Endothelial cell of umbilical vein (primary cell): ENCODE measurements around the gene HCN2. TPM values are rescaled to one million over a fixed set of nuclear protein-coding genes. Genes with fewer than 3 reads are reported as not detected.

ENCODE experiments used
- BruUV-seq: library from RNA; stranded (reverse); fragments of 400-500 nt; replicated peaks from 2 replicates; lab custom pipeline; 2021; lab: Mats Ljungman, UMichigan
- CTCF ChIA-PET: fragments of 300-600, 350-600 bp; sonication (Branson Sonifier 250); formaldehyde crosslinking; loops from one replicate; lab custom pipeline; 2021; ENCODE audit warnings: antibody characterized with exemption, inconsistent platforms; lab: Charles Lee
- POLR2A ChIA-PET: fragments of 300-600, 350-600 bp; sonication (Branson Sonifier 250); formaldehyde crosslinking; loops from one replicate; lab custom pipeline; 2021; ENCODE audit warnings: antibody characterized with exemption, inconsistent platforms; lab: Charles Lee
- DNase-seq: peaks from one replicate; pipeline ENCODE4 v3.0.0-alpha.2; 2011; ENCODE audit warnings: low read depth, low spot score
- FAIRE-seq: peaks from 2 replicates; lab custom pipeline; 2011; peaks lifted over from hg19 to GRCh38; lab: Jason Lieb, UNC
- H2AFZ ChIP-seq: 2 replicates; pipeline ENCODE4 v1.6.0; 2012; ENCODE audit warnings: low read depth, low read length, control low read depth, inconsistent platforms
- H3K27ac ChIP-seq: 2 replicates; pipeline ENCODE4 v1.5.1; 2011; ENCODE audit warnings: low read depth, mild to moderate bottlenecking, control low read depth, low read length, moderate library complexity; ENCODE audit not compliant: insufficient read depth
- H3K27me3 ChIP-seq, 2 experiments: 2 replicates each; pipeline versions ENCODE4 v1.6.0 to v1.6.1; 2011; ENCODE audit warnings: low read length in 2 of 2, mixed read lengths in 1 of 2; ENCODE audit not compliant: control insufficient read depth in 2 of 2, insufficient read depth in 2 of 2
- H3K36me3 ChIP-seq, 2 experiments: 2 replicates in 1 of 2; 3 replicates in 1 of 2; pipeline ENCODE4 v1.5.1; 2011; ENCODE audit warnings: low read length in 2 of 2, mild to moderate bottlenecking in 1 of 2, moderate library complexity in 1 of 2; ENCODE audit not compliant: control insufficient read depth in 2 of 2, insufficient read depth in 2 of 2; ENCODE audit errors: extremely low read depth in 1 of 2
- H3K4me1 ChIP-seq: 3 replicates; pipeline ENCODE4 v1.5.1; 2011; ENCODE audit warnings: mild to moderate bottlenecking, low read length; ENCODE audit not compliant: control insufficient read depth, insufficient read depth; ENCODE audit errors: extremely low read depth
- H3K4me2 ChIP-seq: 2 replicates; pipeline ENCODE4 v1.6.1; 2011; ENCODE audit warnings: low read length, control low read depth, mixed read lengths; ENCODE audit not compliant: insufficient read depth
- H3K4me3 ChIP-seq, 3 experiments: fragments of 200-600 bp in 1 of 3; sonication (generic), shearing (Covaris generic) in 1 of 3; replicated peaks in 1 of 3; 2 replicates each; pipeline ENCODE4 v1.5.1; 2011 to 2016; ENCODE audit warnings: control low read depth in 3 of 3, low read length in 3 of 3, mild to moderate bottlenecking in 2 of 3, inconsistent platforms in 1 of 3, low read depth in 1 of 3, moderate library complexity in 1 of 3; ENCODE audit not compliant: insufficient read depth in 1 of 3
- H3K79me2 ChIP-seq: 2 replicates; pipeline ENCODE4 v1.6.0; 2012; ENCODE audit warnings: low read length, inconsistent platforms; ENCODE audit not compliant: control insufficient read depth, insufficient read depth
- H3K9ac ChIP-seq: replicated peaks from 2 replicates; pipeline ENCODE3; 2011; ENCODE audit warnings: low read length, control low read depth; ENCODE audit not compliant: insufficient read depth; ENCODE audit errors: extremely low read depth
- H3K9me1 ChIP-seq: replicated peaks from 3 replicates; pipeline ENCODE4 v1.6.0; 2011; ENCODE audit warnings: mild to moderate bottlenecking, low read length; ENCODE audit not compliant: control insufficient read depth, insufficient read depth; ENCODE audit errors: extremely low read depth
- H3K9me3 ChIP-seq: replicated peaks from 2 replicates; pipeline ENCODE4 v1.5.1; 2012; ENCODE audit warnings: low read length, inconsistent platforms; ENCODE audit not compliant: control insufficient read depth, insufficient read depth
- H4K20me1 ChIP-seq: replicated peaks from 2 replicates; pipeline ENCODE3; 2011; ENCODE audit warnings: mild to moderate bottlenecking, low read length; ENCODE audit not compliant: control insufficient read depth, insufficient read depth; ENCODE audit errors: extremely low read depth
- EZH2 ChIP-seq: IDR thresholded peaks from 2 replicates; pipeline ENCODE4 v1.6.1; 2012; ENCODE audit warnings: borderline replicate concordance, low read depth, mild to moderate bottlenecking, moderate library complexity, low read length, inconsistent platforms; ENCODE audit not compliant: severe bottlenecking
- FOS ChIP-seq: IDR thresholded peaks from 2 replicates; pipeline ENCODE4 v1.6.1; 2011; ENCODE audit warnings: mild to moderate bottlenecking, low read length, moderate library complexity, borderline replicate concordance; ENCODE audit not compliant: insufficient read depth
- GATA2 ChIP-seq: IDR thresholded peaks from 2 replicates; pipeline ENCODE4 v1.7.0; 2011; ENCODE audit warnings: low read depth, mild to moderate bottlenecking, moderate library complexity, mixed read lengths, low read length; ENCODE audit not compliant: insufficient read length, insufficient read depth
- JUN ChIP-seq: IDR thresholded peaks from 2 replicates; pipeline ENCODE4 v1.6.1; 2011; ENCODE audit warnings: borderline replicate concordance, low read depth; ENCODE audit not compliant: insufficient read length, insufficient read depth
- MYC ChIP-seq: IDR thresholded peaks from one replicate; pipeline ENCODE4 v1.6.1; 2011; ENCODE audit warnings: mild to moderate bottlenecking, low read depth, low read length
- POLR2A ChIP-seq: IDR thresholded peaks from 2 replicates; pipeline ENCODE4 v1.6.1; 2012; ENCODE audit warnings: low read depth, mild to moderate bottlenecking, control low read depth, low read length
- POLR2AphosphoS5 ChIP-seq: IDR thresholded peaks from 2 replicates; pipeline ENCODE4 v1.6.1; 2012; ENCODE audit warnings: low read depth, mild to moderate bottlenecking, control low read depth, low read length, moderate library complexity; ENCODE audit not compliant: insufficient read depth
- dilution Hi-C: fragments of 300-500 bp; cut with MboI; formaldehyde crosslinking; loops from one replicate; pipeline ENCODE4 v1.15.0; 2019; ENCODE audit warnings: low sequenced_read_pairs; ENCODE audit not compliant: extremely low pct_ligation_motif_present
- intact Hi-C: fragments of 100-400 bp; cut with micrococcal nuclease; formaldehyde crosslinking; loops from one replicate; pipeline ENCODE4 v1.10.0; 2022
- polyA plus RNA-seq, 4 experiments: library from polyadenylated mRNA; depleted of rRNA in 3 of 4; stranded (reverse) in 3 of 4; unstranded in 1 of 4; fragments of >200 nt; gene quantifications; 2 replicates each; pipeline versions ENCODE4 v1.2.1 to v1.2.3, GENCODE V29; 2011 to 2012; ENCODE audit warnings: missing spikeins in 1 of 4
- total RNA-seq: library from RNA; stranded (reverse); gene quantifications from 2 replicates; pipeline ENCODE4 v1.2.3, GENCODE V29; 2021
- TF ChIP-seq, protein P1 (sequence below), 2 donors: IDR thresholded peaks; 1 replicate in 1 of 2; 2 replicates in 1 of 2; pipeline ENCODE4 v1.5.1; 2011; ENCODE audit warnings: low read length in 2 of 2, mild to moderate bottlenecking in 2 of 2, moderate library complexity in 2 of 2, control low read depth in 1 of 2, inconsistent platforms in 1 of 2, low read depth in 1 of 2; ENCODE audit not compliant: insufficient read depth in 1 of 2; ENCODE audit errors: extremely low read depth in 1 of 2
- TF ChIP-seq, protein P2 (sequence below): IDR thresholded peaks from 2 replicates; pipeline ENCODE4 v1.6.1; 2011; ENCODE audit not compliant: insufficient read depth, insufficient read length

The HCN2 gene
- total and polyA plus RNA-seq, 2 donors (not counting 3 experiments of a cell fraction or from before 2014, with no cell fraction given), result 0.18 to 0.53 TPM

DNA sequence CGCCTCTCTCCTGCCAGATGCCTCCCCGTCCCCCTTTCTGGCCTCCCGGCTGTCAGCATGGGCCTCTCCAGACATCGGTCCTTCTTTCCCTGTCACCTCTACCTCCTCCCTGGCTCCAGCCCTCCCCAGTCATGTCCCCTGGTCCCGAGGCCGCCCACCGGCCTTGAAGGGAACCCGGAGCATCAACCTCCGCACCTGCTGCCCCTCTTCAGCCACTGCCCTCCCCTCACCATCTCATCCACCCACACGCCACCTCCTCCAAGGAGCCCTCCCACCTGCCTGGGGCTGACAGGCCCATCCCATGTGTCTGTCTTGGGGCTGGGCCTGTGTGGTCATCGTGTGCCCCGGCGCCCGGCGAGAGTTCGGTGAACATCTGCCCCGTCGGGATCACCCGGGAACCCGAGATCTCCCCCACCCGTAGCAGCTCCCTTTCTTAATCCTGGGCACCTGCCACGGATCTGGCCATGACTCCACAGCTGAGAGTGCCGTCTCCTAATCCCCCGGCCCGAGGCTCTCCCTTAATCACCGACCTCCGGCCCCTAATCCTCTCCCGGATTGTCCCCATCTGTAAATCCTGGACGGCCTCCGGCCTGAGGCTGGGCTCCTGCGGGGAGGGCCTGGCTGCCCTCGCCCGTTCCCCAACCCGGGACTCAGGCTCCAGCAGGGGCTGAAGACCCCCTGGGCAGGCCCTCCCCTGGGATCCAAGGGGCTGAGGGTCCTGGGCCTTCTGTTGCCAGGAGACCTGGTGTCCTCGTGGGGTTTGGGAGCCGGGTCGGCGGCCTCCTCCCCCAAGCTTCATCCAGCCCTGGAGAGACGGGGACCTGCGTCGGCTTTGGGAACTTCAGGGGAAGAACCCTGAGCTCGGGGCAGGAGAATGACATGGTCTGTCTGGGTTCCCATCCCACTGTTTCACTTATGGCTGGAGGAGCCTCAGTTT lies 5.9 kb downstream of the HCN2 start:
- ChIA-PET CTCF (interaction anchor here (1.4 kb wide), 1 partner anchor 12 kb away, joined by 6 read pairs; no protein-coding TSS in a partner anchor), POLR2A (no interaction called here)
- Histone ChIP-seq H3K79me2 (no peaks in the 10 kb centered on the region), H3K27ac (no peak overlapping the region), H3K4me2 (no peak overlapping the region), H3K36me3 (no peaks in the 10 kb centered on the region), H3K4me1 (no peaks in the 10 kb centered on the region), H3K9me1 (no peaks in the 10 kb centered on the region), H4K20me1 (no peaks in the 10 kb centered on the region), H3K4me3 (no peak overlapping the region), H2AFZ (no peak overlapping the region), H3K9me3 (no peaks in the 10 kb centered on the region), H3K9ac (no peak overlapping the region), H3K27me3 (peaks cover 2 to 5% of the 10 kb centered on the region in 2 experiments)
- TF ChIP-seq FOS (no peak), JUN (no peak), GATA2 (no peak), EZH2 (no peak), POLR2A (no peak), MYC (no peak), POLR2AphosphoS5 (no peak)
- TF ChIP-seq, protein P1, sequence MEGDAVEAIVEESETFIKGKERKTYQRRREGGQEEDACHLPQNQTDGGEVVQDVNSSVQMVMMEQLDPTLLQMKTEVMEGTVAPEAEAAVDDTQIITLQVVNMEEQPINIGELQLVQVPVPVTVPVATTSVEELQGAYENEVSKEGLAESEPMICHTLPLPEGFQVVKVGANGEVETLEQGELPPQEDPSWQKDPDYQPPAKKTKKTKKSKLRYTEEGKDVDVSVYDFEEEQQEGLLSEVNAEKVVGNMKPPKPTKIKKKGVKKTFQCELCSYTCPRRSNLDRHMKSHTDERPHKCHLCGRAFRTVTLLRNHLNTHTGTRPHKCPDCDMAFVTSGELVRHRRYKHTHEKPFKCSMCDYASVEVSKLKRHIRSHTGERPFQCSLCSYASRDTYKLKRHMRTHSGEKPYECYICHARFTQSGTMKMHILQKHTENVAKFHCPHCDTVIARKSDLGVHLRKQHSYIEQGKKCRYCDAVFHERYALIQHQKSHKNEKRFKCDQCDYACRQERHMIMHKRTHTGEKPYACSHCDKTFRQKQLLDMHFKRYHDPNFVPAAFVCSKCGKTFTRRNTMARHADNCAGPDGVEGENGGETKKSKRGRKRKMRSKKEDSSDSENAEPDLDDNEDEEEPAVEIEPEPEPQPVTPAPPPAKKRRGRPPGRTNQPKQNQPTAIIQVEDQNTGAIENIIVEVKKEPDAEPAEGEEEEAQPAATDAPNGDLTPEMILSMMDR (IDR thresholded peaks at IDR 0.05; ENCODE audit: extremely low read depth in 1 of 2, insufficient read depth in 1 of 2, low read depth in 1 of 2, low read length in 2 of 2), result no peak
- TF ChIP-seq, protein P2, sequence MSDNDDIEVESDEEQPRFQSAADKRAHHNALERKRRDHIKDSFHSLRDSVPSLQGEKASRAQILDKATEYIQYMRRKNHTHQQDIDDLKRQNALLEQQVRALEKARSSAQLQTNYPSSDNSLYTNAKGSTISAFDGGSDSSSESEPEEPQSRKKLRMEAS, result no peak
- no TSS peak for BruUV-seq
- dilution Hi-C loops (no loop called here), intact Hi-C loops (no loop called here)
- no peak for DNase-seq
- no peak for FAIRE-seq
